SK-N-SH (cell line): Measurements from ENCODE around the gene SFXN5. TPM values are rescaled to one million over a fixed set of nuclear protein-coding genes. Genes with fewer than 3 reads are reported as not detected.

Experiments
- CTCF ChIA-PET: fragments of 300-600, 350-600 bp; formaldehyde crosslinking; extraction: SDS; loops from one replicate; lab custom pipeline; 2021; lab: Yijun Ruan, JAX
- POLR2A ChIA-PET: fragments of 350-600 bp; sonication (Branson Sonifier 250); formaldehyde crosslinking; extraction: SDS; loops from one replicate; lab custom pipeline; 2020; ENCODE audit warnings: antibody characterized with exemption, inconsistent platforms; lab: Yijun Ruan, JAX
- DNase-seq: peaks from one replicate; pipeline ENCODE4 v3.0.0; 2012
- H2AFZ ChIP-seq: fragments of 200-600 bp; sonication (generic); 2 replicates; pipeline ENCODE4 v1.8.1; 2016; ENCODE audit warnings: antibody characterized with exemption, mild to moderate bottlenecking, low read depth
- H3F3A ChIP-seq: fragments of 200-600 bp; sonication (generic); replicated peaks from 2 replicates; pipeline ENCODE3; 2016; ENCODE audit warnings: antibody characterized with exemption, mild to moderate bottlenecking; ENCODE audit not compliant: insufficient read depth
- H3K27ac ChIP-seq, 2 experiments: fragments of 200-500 bp in 1 of 2; fragments of 200-600 bp in 1 of 2; sonication (Bioruptor generic) in 1 of 2; sonication (generic), shearing (Covaris generic) in 1 of 2; 2 replicates each; pipeline versions ENCODE4 v1.5.1 to v1.6.1; 2014 to 2016; ENCODE audit warnings: low read depth in 2 of 2, inconsistent platforms in 1 of 2, low read length in 1 of 2, mild to moderate bottlenecking in 1 of 2, mixed read lengths in 1 of 2
- H3K27me3 ChIP-seq: fragments of 200-600 bp; sonication (generic), shearing (Covaris generic); 2 replicates; pipeline ENCODE4 v1.6.1; 2016; ENCODE audit warnings: mixed run types; ENCODE audit not compliant: insufficient read depth
- H3K36me3 ChIP-seq, 2 experiments: fragments of 200-500 bp in 1 of 2; fragments of 200-600 bp in 1 of 2; sonication (Bioruptor generic) in 1 of 2; sonication (generic) in 1 of 2; replicated peaks in 1 of 2; 2 replicates each; pipeline versions ENCODE3 to v1.5.1; 2014 to 2016; ENCODE audit warnings: low read length in 1 of 2, mild to moderate bottlenecking in 1 of 2; ENCODE audit not compliant: insufficient read depth in 2 of 2, control insufficient read depth in 1 of 2
- H3K4me1 ChIP-seq, 2 experiments: fragments of 200-500 bp in 1 of 2; fragments of 200-600 bp in 1 of 2; sonication (Bioruptor generic) in 1 of 2; sonication (generic), shearing (Covaris generic) in 1 of 2; 2 replicates each; pipeline versions ENCODE4 v1.5.1 to v1.6.1; 2014 to 2016; ENCODE audit warnings: low read depth in 1 of 2, low read length in 1 of 2, mixed run types in 1 of 2; ENCODE audit not compliant: insufficient read depth in 2 of 2, control insufficient read depth in 1 of 2
- H3K4me2 ChIP-seq: fragments of 200-600 bp; sonication (generic), shearing (Covaris generic); 2 replicates; pipeline ENCODE4 v1.6.1; 2017; ENCODE audit warnings: mixed run types
- H3K4me3 ChIP-seq, 2 experiments: fragments of 200-500 bp in 1 of 2; fragments of 200-600 bp in 1 of 2; sonication (Bioruptor generic) in 1 of 2; sonication (generic), shearing (Covaris generic) in 1 of 2; 2 replicates each; pipeline versions ENCODE4 v1.5.1 to v1.8.1; 2014 to 2016; ENCODE audit warnings: low read depth in 2 of 2, inconsistent platforms in 1 of 2, low read length in 1 of 2, mild to moderate bottlenecking in 1 of 2, mixed read lengths in 1 of 2, moderate library complexity in 1 of 2
- H3K79me2 ChIP-seq: fragments of 200-600 bp; sonication (generic); 2 replicates; pipeline ENCODE4 v1.8.1; 2017; ENCODE audit warnings: mild to moderate bottlenecking; ENCODE audit not compliant: insufficient read depth
- H3K9ac ChIP-seq: fragments of 200-600 bp; sonication (generic); 2 replicates; pipeline ENCODE4 v1.6.1; 2017; ENCODE audit warnings: mixed run types
- H3K9me2 ChIP-seq: fragments of 200-600 bp; sonication (generic); 2 replicates; pipeline ENCODE4 v1.6.1; 2017; ENCODE audit warnings: mixed run types
- H3K9me3 ChIP-seq: fragments of 200-600 bp; sonication (generic); 2 replicates; pipeline ENCODE4 v1.6.1; 2017; ENCODE audit warnings: mixed run types, mild to moderate bottlenecking, moderate library complexity
- H4K20me1 ChIP-seq: fragments of 200-600 bp; sonication (generic); 2 replicates; pipeline ENCODE4 v1.6.1; 2017; ENCODE audit warnings: mild to moderate bottlenecking, mixed run types; ENCODE audit not compliant: insufficient read depth
- EP300 ChIP-seq, 2 experiments: IDR thresholded peaks; 2 replicates each; pipeline versions ENCODE4 v1.4.0 to v1.6.1; 2012; ENCODE audit warnings: borderline replicate concordance in 1 of 2, low read depth in 1 of 2, low read length in 1 of 2
- EZH2phosphoT487 ChIP-seq: fragments of 200-600 bp; sonication (generic); IDR thresholded peaks from 2 replicates; pipeline ENCODE4 v1.6.1; 2017; ENCODE audit warnings: low read depth, mixed run types, mild to moderate bottlenecking, antibody characterized with exemption, moderate library complexity, borderline replicate concordance
- FOSL2 ChIP-seq: IDR thresholded peaks from 2 replicates; pipeline ENCODE4 v1.4.0; 2012; ENCODE audit warnings: low read depth, mild to moderate bottlenecking, moderate library complexity, borderline replicate concordance
- FOXJ3 ChIP-seq: sonication (generic); formaldehyde crosslinking; IDR thresholded peaks from 2 replicates; pipeline ENCODE4 v1.5.1; 2020; ENCODE audit warnings: mild to moderate bottlenecking, missing genetic modification reagents
- FOXM1 ChIP-seq: IDR thresholded peaks from 2 replicates; pipeline ENCODE4 v1.4.0; 2012; ENCODE audit warnings: low read depth, mild to moderate bottlenecking
- MXI1 ChIP-seq: IDR thresholded peaks from 2 replicates; pipeline ENCODE4 v1.6.1; 2012; ENCODE audit warnings: mild to moderate bottlenecking, low read depth, low read length, improper control_type of control experiment
- NFIC ChIP-seq: IDR thresholded peaks from 2 replicates; pipeline ENCODE4 v1.4.0; 2012; ENCODE audit warnings: borderline replicate concordance
- NRF1 ChIP-seq: IDR thresholded peaks from 2 replicates; pipeline ENCODE4 v1.6.1; 2012; ENCODE audit warnings: low read depth, mild to moderate bottlenecking, low read length
- RAD21 ChIP-seq: IDR thresholded peaks from 2 replicates; pipeline ENCODE4 v1.6.1; 2012; ENCODE audit warnings: mild to moderate bottlenecking, low read length
- RCOR1 ChIP-seq: fragments of 150-350 bp; IDR thresholded peaks from 2 replicates; pipeline ENCODE4 v1.6.1; 2017; ENCODE audit warnings: antibody characterized with exemption, low read length
- TAF1 ChIP-seq: IDR thresholded peaks from 2 replicates; pipeline ENCODE4 v1.6.1; 2012; ENCODE audit warnings: low read depth, mild to moderate bottlenecking, low read length, moderate library complexity, borderline replicate concordance
- WGBS: methylation state at CpG from one replicate; pipeline ENCODE4 v1.1.6; 2017; ENCODE audit warnings: low lambda C conversion rate; 5-methylcytosine and 5-hydroxymethylcytosine counted together
- polyA plus RNA-seq, 3 experiments: library from polyadenylated mRNA; depleted of rRNA; stranded (reverse); fragments of >200 nt; gene quantifications; 2 replicates each; pipeline ENCODE4 v1.2.3, GENCODE V29; 2012
- TF ChIP-seq, protein P1 (sequence below): IDR thresholded peaks from 2 replicates; pipeline ENCODE4 v1.6.1; 2012; ENCODE audit warnings: mild to moderate bottlenecking, low read depth, low read length, moderate library complexity
- TF ChIP-seq, protein P2 (sequence below): IDR thresholded peaks from 2 replicates; pipeline ENCODE4 v1.4.0; 2012; ENCODE audit warnings: low read depth, borderline replicate concordance

SFXN5 gene
- polyA plus RNA-seq, 1 of the 3 experiments (the other 2 are of a cell fraction): 9.9 TPM

DNA sequence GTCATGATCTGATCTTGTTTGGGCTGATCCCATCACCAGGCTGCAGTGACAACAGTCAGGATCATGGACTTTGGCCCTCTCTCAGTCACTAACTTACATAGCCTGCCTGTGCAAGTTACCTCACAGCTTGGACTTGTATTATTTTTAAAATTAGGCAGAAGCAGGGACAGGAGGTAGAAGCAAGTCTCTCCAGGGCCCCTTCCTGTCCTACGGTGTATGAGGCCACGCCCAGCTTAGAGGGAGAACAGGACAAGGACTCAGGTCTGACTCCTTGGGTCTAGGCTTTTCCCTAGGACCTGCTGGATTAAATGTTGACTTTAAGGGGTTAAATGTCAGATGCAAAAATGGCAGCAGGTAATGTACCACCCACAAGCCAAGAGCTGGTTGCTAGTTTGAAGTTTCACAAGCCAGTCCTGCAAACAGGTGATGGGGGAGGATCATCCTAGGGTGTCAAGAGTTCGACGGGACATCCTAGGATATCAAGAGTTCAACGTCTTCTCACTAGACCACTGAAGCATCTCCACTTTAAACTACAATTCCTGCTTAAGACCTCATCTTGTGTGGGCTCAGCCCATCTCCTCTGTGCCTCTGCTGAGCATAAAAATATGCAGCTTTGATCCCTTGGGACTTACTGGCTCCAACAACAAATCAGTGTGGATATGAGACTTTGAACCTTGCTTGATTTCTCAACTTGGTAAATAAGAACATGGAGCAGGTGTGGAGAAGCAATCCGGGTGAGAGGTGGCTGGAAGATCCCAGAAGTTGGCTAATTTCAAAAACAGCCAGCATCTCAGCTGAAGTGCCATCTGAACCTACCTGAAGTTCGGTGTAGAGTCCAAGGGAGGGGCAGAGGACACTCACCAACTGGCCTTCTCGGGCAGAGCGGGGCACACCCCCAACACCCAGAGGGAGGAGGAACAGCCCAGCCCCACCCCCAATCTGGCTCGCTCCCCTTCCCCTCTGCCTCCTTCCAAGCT is 39.5 kb downstream of the SFXN5 start:
- no peak for DNase-seq
- no peaks in the 10 kb centered on the region for H3K27me3 ChIP-seq
- 93% methylated on average over 7 of the region's 10 CpGs for WGBS
- H3K79me2 ChIP-seq: no peaks in the 10 kb centered on the region
- no peak overlapping the region for H3K4me2 ChIP-seq
- TF ChIP-seq EZH2phosphoT487 (no peak), RCOR1 (no peak), NFIC (no peak), FOSL2 (no peak), NRF1 (no peak), EP300 (IDR thresholded peaks at IDR 0.05; ENCODE audit: borderline replicate concordance in 1 of 2, low read depth in 1 of 2, low read length in 1 of 2) (no peak), MXI1 (no peak), FOXJ3 (no peak), RAD21 (no peak), FOXM1 (no peak), TAF1 (no peak)
- TF ChIP-seq, protein P1, sequence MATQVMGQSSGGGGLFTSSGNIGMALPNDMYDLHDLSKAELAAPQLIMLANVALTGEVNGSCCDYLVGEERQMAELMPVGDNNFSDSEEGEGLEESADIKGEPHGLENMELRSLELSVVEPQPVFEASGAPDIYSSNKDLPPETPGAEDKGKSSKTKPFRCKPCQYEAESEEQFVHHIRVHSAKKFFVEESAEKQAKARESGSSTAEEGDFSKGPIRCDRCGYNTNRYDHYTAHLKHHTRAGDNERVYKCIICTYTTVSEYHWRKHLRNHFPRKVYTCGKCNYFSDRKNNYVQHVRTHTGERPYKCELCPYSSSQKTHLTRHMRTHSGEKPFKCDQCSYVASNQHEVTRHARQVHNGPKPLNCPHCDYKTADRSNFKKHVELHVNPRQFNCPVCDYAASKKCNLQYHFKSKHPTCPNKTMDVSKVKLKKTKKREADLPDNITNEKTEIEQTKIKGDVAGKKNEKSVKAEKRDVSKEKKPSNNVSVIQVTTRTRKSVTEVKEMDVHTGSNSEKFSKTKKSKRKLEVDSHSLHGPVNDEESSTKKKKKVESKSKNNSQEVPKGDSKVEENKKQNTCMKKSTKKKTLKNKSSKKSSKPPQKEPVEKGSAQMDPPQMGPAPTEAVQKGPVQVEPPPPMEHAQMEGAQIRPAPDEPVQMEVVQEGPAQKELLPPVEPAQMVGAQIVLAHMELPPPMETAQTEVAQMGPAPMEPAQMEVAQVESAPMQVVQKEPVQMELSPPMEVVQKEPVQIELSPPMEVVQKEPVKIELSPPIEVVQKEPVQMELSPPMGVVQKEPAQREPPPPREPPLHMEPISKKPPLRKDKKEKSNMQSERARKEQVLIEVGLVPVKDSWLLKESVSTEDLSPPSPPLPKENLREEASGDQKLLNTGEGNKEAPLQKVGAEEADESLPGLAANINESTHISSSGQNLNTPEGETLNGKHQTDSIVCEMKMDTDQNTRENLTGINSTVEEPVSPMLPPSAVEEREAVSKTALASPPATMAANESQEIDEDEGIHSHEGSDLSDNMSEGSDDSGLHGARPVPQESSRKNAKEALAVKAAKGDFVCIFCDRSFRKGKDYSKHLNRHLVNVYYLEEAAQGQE: no peak
- TF ChIP-seq, protein P2, sequence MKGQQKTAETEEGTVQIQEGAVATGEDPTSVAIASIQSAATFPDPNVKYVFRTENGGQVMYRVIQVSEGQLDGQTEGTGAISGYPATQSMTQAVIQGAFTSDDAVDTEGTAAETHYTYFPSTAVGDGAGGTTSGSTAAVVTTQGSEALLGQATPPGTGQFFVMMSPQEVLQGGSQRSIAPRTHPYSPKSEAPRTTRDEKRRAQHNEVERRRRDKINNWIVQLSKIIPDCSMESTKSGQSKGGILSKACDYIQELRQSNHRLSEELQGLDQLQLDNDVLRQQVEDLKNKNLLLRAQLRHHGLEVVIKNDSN: no peak
- peaks cover 0 to 4% of the 10 kb centered on the region in 2 experiments for H3K36me3 ChIP-seq
- H3K4me1 ChIP-seq: no peaks in the 10 kb centered on the region; a peak in 1 of 4 replicates
- no peak overlapping the region for H3K4me3 ChIP-seq
- H4K20me1 ChIP-seq: no peaks in the 10 kb centered on the region; the same call in 1 of the 2 replicates
- H3K9ac ChIP-seq: no peak overlapping the region
- H3F3A ChIP-seq: no peaks in the 10 kb centered on the region
- CTCF ChIA-PET: interaction anchor here (0.6 to 1.7 kb wide), 4 partner anchors 129 to 531 kb away, joined by 3 to 6 read pairs (median 3); no protein-coding TSS in a partner anchor
- H3K27ac ChIP-seq: no peak overlapping the region
- H3K9me2 ChIP-seq: no peaks in the 10 kb centered on the region
- POLR2A ChIA-PET: no interaction called here
- no peak overlapping the region for H2AFZ ChIP-seq
- no peaks in the 10 kb centered on the region for H3K9me3 ChIP-seq
